Hematopoietic multipotent progenitor cell treated with erythropoietin and hydrocortisone succinate and interleukin-3 and kit ligand, for 17 days (in vitro differentiated cells): ENCODE data around the gene PRSS27.
"Not testable (repeated sequence)": the region's sequence is repeated elsewhere in the genome, so short reads cannot be mapped to it uniquely, and the experiment has no call there.

Experiments
- DNase-seq: peaks from one replicate; pipeline ENCODE4 v3.0.0-alpha.2; 2015; ENCODE audit warnings: low spot score

The PRSS27 gene

DNA sequence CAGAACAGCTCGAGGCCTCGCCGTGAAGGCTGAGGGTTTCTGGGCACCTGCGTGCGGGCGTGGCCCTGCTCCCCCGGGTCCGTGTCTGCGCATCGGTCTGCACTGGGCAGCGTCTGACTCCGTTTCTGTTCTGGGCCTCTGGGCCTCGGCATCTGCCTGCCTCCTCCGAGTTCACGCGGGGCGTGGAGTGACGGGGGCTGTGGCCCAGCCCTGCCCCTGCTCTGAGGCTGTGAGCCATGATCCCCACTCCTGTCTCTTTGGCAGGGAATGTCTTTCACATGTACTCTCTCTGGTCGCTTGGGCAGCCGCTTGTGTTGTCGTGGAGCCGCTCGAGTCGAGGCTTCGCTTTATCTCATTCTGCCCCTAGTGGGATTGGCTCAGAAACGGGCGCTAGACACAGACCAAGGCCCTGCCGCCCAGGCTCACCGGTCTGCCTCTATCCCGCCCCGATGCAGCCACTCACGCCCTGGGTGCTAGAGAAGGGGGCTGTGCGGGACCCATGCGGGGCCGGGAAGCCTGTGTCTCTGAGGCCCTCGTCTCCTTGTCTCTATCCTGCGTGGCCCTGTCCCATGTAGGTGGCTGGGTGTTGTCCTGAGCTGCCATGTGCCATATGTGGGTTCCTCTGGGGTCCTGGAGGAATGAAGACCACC lies 23.3 kb downstream of the PRSS27 start:
- not testable (repeated sequence) for DNase-seq

DNA sequence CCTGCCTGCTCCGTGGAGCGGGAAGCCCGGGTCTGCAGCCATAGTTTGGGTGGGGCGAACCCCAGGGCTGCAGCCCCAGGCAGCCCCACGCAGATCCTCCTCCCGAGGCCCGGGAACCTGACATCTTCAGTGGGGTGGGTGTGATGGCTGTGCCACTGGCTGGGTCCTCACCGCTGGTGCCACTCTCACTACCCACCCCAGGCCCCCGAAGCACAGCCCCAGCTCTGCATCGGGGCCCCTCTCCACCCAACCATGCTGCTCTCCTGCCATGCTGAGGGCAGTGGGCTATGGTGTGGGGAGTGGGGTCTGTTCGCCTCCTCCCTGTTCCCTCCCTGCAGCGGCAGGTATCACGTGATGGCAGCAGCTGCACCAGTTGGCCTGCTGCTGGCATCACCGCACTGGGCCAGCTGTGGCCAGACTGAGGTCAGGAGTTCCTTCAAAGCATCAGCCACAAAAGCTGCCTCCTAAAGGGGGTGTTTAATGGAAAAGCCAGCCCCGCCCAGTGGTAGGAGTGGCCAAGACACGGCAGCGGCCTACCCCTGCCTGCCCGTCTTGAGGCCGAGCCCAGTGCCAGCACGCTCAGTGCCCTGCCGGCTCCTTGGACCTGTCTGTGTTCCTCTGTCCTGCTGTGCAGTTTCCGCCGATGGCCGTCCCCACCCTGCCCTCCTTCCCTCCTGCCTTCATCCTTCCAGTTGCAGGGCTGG lies 26.9 kb downstream of the PRSS27 start:
- DNase-seq = no peak

DNA sequence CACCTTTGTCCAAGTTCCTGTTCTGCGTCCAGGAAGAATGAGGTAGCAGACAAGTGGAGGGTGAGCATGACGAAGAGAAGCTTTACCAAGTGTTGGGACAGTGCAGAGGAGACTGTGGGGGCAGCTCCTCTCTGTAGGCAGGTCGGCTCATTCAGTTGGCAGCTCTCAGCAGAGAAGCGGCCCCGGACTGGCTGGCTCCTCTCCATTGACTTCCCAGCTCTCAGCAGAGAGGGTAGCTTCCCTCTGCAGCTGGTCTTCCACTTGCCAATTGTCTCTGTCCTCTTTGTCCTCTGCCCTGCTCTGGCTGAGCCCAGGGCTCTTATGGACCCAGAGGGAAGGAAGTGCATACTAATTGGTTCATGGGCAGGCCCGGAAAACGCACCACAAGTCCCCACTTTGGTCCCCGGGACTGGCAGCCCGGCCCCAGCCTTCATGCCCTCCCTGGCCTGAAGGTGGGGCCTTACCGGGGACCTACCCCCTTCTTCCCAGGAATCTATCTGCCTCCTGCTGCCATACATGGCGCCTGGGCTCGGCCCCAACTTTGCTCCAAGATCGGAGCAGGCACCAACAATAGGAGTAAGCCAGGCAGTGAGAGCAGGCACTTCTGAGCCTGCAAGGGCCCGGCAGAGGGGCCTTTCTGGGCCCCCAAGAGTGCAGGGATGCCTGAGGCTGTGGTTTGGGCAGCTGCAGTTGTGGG lies 27.6 kb downstream of the PRSS27 start:
- DNase-seq = no peak

DNA sequence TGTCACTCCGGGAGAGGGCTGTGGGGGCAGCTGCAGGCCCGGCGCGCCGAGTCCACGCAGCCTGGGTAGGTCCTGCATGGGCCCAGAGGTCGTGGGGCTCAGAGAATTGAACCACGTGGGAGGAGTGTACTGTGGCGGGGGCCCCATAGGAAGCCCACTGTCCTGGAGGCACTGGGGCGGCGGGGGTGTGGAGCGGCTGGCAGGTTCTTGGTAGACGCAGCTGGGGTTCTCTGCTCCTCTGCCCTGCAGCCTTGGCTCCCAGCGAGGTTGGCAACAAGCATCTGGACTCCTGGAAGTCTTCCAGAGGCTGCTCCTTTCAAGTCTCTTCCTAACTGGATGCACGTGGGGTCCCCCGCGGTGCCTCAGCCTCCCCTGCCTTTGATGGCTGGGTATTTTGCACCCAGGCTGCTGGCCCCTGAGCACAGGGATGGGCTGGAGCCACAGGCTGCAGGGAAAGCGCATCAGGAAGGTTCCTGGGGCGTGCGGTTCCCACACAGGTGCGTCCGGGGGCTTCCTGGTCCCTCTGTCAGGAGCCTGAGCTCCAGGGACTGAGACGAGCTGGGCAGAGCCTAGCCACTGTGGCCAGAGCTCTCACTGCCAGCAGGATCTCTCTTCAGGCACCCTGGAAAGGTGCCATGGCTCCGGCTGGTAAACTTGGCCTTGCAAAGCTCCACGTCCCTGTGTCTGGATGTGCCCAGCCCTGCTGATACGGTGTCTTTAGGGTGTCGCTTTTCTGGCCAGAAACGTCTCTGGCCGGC lies 28.4 kb downstream of the PRSS27 start:
- DNase-seq = no peak

DNA sequence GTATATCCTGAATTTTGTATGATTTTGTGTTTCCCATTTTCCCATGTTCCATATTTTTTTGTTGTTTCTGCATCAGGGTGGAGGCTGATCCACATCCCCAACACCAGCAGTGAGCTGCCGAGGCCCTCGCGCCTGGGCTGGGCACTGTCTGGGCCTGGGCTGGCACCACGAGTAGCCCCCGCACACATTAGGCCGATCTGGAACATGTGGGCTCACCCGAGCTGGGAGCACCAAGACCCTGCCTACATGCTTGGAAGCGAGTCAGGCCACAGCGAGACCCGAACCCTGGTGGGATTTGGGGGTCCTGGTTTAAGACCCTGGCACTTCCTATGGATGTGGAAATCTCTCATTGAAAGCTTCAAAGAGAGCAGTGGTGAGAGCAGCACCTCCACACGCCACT lies 29.2 kb downstream of the PRSS27 start:
- no peak for DNase-seq

DNA sequence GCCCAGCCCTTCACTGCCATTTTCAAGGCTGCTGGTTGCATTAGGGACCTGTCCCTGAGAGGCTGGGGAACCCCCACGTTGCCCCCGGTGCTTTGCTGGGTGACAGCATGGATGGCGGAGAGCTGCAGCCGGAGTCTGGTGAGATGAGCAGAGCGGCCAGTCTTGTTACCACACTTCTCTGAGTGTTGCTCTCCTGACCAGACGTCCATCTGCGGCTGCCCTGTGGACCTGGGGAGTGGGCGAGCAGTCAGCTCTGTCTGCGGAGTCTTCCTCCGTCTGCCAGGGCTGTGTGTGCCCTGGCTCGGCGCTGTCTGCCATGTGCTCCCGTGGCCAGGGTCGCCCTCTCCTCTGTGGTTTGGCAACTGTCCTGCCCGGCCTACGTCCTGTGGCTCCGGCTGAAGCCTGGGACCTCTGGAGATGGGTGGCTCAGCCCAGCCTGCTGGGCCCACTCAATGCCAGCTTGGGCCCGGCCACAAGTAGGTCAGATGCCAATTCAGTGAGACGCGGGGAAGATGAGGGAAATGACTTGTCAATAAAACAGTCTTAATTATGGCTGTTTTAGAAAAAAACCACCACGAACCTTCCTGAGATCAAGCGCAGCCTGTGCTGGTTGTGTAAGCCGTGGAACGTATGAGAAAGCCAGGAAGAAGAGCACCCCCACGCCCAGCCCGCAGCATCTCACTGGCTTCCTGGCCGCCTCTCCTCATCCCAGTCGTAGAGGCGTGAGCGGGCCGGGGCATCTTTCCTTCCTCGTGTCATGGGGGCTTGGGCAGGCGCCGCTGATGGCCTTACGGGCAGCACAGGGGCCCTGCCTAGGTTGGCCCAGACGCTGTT lies 29.8 kb downstream of the PRSS27 start:
- no peak for DNase-seq

DNA sequence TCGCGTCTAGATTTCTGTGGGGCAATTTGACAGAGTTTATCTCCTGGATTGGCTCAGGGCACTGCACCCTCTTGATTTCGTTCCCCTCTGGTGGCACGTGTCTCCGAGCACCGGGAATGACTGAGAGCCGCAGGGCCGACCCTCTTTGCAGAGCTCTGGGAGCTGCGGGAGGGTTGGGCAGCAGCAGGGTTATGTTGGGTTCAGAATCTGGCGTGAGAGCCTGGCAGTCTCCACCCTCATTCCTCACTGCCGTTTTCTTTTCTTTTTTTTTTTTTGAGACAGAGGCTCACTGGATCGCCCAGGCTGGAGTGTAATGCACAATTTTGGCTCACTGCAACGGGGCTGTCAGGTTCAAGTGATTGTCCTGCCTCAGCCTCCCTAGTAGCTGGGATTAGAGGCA lies 30.6 kb downstream of the PRSS27 start:
- DNase-seq = not testable (repeated sequence)

DNA sequence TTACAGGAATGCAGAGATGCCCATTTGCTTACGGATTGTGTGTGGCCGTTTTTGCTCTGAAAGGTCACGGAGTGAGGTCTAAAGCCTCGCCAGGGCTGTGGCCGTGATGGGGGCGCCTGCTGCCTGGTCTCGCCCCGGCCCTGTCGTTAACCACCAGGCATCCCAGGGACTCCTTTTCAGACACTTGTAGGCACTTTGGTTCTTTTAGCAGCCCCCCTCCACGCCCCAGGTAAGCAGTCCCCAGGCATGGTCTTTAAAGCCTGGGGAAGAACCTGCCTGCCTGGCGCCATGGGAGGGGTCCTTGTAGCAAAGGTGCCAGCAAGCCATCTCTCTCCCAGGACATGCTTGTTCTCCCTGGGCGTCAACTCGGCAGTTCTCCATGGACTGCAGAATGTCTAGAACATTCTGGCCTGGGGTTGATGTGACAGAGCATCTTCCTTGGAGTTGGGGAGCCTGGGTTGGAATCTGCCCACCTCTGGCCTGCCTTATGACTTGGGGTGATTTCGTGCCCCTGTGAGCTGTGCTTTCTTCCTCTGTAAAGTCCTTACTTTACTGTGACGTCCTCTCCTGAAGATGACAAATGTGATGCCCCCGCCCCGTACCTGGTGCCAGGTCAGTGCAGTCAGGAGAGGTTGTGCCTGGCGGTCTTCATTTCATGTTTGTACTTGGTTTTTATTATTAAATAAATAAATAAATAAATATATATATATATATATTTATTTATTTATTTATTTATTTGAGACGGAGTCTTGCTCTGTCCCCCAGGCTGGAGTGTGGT lies 32.3 kb downstream of the PRSS27 start:
- DNase-seq = no peak

DNA sequence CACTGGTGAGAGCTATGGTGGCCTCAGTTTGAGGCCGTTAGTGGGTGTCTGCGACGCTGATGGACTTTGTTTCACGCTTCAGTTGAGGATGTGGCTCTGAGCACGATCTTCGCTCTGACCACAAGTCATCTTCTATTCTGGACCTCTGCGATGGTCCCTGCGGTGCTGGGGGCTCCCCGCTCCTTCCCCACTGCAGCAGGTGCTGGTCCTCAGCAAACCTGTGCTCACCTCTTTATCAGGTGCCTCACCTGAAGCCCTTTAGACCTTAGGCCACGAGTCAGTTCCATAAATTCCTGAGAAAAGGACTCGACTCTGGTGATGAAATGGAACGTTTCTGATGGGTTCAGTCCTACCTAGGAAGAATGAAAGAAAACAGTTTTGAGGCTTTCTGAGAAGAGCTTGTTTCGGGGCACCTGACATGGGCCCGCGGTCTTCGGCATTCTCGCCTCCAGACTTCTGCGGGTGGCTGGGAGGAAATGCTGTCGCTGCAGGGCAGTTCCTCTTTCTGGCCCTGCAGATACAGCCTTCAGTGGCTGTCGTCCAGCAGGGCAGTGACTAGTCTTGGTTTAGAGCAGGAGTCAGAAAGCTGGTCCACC lies 33.0 kb downstream of the PRSS27 start:
- DNase-seq = no peak

DNA sequence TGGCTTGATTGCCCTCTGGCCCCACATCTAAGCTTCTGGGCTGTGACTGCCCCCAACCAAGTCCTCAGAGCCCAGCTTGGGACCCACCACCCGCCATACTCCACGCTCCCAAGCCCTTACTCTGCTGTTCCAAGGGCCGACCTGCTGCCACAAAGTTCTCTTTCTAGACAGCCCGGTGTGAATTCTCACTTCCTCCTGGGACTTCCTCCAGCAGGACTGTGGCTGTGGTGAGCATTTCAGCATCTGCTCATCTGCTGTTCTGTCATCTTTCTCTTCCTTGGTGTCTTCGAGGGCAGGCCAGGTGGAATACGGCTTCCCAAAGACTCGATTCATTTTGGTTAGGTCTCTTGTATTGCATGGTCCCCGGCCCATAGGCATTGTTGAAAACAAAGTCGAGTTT lies 33.9 kb downstream of the PRSS27 start:
- DNase-seq = not testable (repeated sequence)

DNA sequence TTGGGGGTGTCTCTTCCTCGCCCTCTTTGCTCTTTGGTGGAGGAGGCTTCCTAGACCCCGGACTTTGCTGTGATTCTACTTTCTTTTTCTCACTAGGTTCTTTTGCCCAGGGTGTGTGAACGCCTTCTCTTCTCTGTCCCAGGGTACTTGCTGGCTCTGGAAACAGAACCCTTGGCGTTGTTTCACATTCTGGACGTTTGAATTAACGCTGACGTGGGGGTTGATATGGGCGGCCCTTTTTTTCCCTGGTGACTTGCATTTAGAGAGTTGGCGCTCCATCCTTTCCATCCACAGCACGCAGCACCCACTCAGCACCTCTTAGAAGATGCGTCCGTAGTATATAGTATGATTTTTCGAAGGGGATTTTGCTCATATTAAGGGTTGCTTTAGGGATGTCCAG lies 37.0 kb downstream of the PRSS27 start:
- DNase-seq = not testable (repeated sequence)

DNA sequence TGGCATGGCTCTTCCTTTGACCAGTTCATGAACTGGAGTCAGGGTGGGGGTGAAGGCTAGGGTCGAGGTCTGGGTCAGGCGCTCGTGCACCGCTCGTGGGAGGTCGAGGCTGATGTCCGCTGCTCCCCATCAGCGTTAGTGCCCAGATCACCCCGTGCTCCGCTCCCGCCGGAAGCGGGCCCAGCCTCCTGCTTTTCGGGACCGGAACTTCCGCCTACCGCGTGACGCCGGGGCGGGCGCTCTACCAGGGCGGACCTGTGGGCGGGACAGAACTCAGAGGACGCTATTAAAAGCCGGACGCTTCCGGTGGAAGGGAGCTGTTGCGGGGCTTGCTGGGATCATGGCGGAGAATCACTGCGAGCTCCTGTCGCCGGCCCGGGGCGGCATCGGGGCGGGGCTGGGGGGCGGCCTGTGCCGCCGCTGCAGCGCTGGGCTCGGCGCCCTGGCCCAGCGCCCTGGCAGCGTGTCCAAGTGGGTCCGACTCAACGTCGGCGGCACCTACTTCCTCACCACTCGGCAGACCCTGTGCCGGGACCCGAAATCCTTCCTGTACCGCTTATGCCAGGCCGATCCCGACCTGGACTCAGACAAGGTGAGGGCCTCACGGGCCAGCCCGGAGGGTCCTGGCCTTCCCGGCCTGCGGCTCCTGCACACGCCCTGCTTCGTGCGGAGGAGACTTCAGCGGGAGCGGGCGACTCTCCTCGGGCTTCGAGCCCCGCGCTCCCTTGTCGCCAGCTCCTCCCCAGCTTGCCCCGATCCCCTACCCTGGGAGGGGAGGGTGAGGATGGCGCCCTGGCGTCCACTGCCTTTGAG lies 37.6 kb downstream of the PRSS27 start, which contains the start of gene KCTD5:
Gene KCTD5, plus strand, starts transcription at position 315 of the 813 bp plus-strand sequence. Its CDS starts 26 bp downstream, at position 341.
- peak; percentile 97 for DNase-seq

DNA sequence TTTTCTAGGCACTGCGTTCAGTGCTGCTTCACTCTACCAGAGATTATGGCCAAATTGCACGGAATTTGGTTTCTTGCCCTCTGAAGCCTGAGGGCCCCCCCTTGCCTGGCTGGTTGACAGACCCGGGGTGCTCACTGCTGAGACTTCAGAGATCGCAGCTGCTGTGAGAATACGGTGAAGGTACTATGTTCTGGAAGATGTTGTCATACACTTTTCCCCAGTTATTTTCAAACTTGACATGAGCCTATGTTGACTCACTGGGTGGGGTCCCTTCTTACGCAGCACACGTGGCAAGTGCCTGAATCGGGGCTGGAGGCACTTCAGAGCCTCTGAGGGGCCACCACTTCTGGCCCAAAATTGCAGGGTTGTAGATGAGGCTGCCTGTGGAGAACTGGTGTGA lies 39.7 kb downstream of the PRSS27 start:
- peak; percentile 54 for DNase-seq

DNA sequence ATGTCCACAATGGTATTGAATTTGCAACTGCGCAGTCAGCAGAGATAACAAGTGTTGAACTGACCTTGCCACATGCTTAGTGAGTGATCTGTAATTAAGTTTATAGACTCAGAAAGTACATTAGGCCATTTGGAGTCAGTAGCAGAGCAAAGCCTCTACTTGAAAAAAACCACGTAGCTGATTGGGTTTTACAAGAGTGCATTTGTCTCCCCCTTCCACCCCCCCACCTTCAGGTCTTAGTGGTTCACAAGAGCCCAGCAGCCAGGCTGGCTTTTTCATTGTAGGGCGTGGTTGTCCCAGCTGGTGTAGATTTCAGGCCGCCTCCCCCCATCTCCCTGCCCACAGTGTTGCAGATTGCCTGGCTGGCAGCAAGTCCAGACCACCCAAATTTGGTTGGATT lies 40.1 kb downstream of the PRSS27 start:
- not testable (repeated sequence) for DNase-seq

DNA sequence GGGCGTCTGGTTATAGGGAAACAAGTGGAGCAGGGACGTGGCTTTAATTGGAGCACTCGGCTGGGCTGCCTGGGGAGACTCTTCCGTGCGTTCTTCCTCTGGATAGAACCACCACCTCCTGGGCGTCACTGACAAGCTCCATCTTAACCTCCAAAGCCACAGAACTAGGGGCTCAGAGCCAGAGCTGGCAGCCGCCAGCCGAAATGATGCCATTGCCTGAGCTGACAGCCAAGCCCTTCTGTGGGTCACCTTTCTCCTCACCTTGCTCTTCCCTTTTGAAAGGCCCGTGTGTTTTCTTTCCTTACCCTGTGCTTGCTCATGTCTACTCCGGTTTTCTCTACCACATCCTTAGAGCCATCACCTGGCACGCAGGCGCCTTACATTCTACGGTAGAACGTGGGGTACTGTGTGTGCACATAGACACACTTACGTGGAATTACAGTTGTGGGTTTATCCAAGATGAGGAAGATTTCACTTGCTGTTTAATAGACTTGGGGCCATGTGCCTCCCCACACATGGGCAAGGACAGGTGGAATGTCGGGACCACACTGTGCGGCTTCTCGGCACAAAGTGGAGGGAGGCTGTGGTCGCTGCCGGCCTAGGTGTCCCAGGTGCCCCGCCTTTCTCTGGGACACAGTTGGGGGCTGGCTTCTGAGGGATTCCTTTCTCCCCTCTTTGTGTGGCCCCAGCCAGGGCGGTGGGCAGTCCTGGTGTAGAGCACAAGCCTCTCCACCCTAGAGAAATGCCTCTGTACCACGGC lies 41.6 kb downstream of the PRSS27 start:
- DNase-seq = not testable (repeated sequence)

DNA sequence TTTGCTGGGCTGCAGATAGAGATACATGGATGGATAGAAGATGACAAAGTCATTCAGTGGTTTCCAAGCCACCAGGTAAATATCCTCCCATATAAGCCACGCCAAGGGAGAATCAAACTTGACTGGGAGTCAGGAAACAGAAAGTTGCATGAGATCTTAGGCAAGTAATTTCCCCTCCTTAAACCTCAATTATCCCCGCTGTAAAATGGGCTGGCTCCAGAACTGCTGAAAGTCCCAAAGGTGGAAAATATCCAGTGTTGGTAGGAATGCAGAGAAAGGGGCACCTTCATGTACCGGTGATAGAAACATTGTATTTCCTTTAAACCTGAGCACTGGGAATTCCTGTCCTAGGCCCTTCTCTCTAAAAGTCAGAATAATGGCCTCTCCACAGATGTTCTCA lies 43.1 kb downstream of the PRSS27 start:
- DNase-seq = not testable (repeated sequence)

DNA sequence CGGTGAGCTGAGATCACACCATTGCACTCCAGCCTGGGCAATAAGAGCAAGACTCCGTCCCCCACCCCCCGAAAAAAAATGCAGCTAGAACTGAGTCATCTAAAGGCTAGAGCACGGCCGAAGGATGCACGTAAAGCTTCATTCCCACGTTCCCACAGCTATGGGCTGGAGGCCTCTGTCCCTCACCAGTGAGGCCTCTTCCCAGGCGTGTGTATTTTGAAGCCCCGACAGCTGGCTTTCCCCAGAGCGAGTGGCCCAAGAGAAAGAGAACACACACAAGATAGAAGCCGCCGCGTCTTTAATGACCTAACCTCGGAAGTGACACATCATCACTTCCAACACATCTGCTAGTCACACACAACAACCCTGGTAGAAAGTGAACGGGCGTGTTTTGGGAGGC lies 44.3 kb downstream of the PRSS27 start:
- DNase-seq = no peak

DNA sequence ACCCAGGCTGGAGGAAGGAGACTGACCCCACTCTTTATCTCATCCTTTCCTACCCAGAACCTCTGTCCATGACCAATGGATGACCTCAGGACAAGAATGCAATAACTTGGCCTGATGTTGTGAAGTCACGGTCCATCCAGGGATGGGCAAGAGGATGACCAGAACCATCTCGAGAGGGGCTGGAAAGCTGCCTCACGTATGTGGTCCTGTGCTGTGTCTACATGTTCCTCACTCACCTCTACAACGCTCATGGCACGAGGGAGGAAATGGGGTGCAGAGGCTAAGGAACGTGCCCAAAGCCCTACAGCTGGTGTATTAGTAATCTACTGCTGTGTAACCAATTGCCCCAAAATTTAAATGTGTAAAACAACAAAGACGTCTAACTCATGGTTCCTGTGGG lies 45.0 kb downstream of the PRSS27 start:
- no peak for DNase-seq
